Thoracic aorta (tissue), 2 donors: ENCODE results near the gene NUP42. TPM values are rescaled to one million over a fixed set of nuclear protein-coding genes. Genes with fewer than 3 reads are reported as not detected.
"Not testable (repeated sequence)": the region's sequence is repeated elsewhere in the genome, so short reads cannot be mapped to it uniquely, and the experiment has no call there.

Source experiments
- ATAC-seq: fragments of 150-250 bp; one replicate; pipeline ENCODE4 v1.8.0; 2017; ENCODE audit warnings: low read depth; ENCODE audit not compliant: insufficient number of reproducible peaks, low FRiP score
- DNase-seq: peaks from one replicate; pipeline ENCODE4 v3.0.0-alpha.2; 2020; ENCODE audit warnings: low spot score
- H3K27ac ChIP-seq, 2 donors: fragments of 200-600 bp; sonication (generic); 1 replicate in 1 of 2; 2 replicates in 1 of 2; pipeline ENCODE4 v1.5.1; 2016; ENCODE audit warnings: mild to moderate bottlenecking in 2 of 2, moderate library complexity in 2 of 2
- H3K27me3 ChIP-seq: fragments of 200-600 bp; sonication (generic); replicated peaks from 2 replicates; pipeline ENCODE4 v1.6.0; 2016; ENCODE audit warnings: mild to moderate bottlenecking; ENCODE audit not compliant: insufficient read depth
- H3K36me3 ChIP-seq: fragments of 200-600 bp; sonication (generic); one replicate; pipeline ENCODE4 v1.5.1; 2016
- H3K4me1 ChIP-seq, 2 donors: fragments of 200-600 bp; sonication (generic); 1 replicate in 1 of 2; 2 replicates in 1 of 2; pipeline versions ENCODE4 v1.5.1 to v1.6.0; 2016; ENCODE audit warnings: low read depth in 2 of 2, mild to moderate bottlenecking in 1 of 2; ENCODE audit not compliant: control insufficient read depth in 1 of 2
- H3K4me3 ChIP-seq: fragments of 200-600 bp; sonication (generic); 2 replicates; pipeline ENCODE4 v1.5.1; 2016; ENCODE audit warnings: mild to moderate bottlenecking
- H3K9me3 ChIP-seq: fragments of 200-600 bp; sonication (generic); 2 replicates; pipeline ENCODE4 v1.5.1; 2016
- CTCF ChIP-seq: fragments of 200-600 bp; sonication (generic); IDR thresholded peaks from one replicate; pipeline ENCODE4 v1.5.1; 2019; ENCODE audit warnings: antibody characterized with exemption
- total RNA-seq, 2 donors: library from RNA; depleted of rRNA; stranded (reverse); fragments of >200 nt; gene quantifications; one replicate each; pipeline versions ENCODE4 v1.1.0 to v1.2.3, GENCODE V29; 2016

Gene NUP42
- total RNA-seq, 2 donors from 2014 or later: 34.0 to 54.7 TPM

- peaks cover 9% of the 10 kb centered on the region for H3K36me3 ChIP-seq
- H3K4me3 ChIP-seq: no peak overlapping the region
- ATAC-seq (no peak), DNase-seq (no peak)
- peaks cover 19 to 38% of the 10 kb centered on the region in 2 donors for H3K4me1 ChIP-seq
- no peak for TF ChIP-seq CTCF
- no peaks in the 10 kb centered on the region for H3K9me3 ChIP-seq
- no peaks in the 10 kb centered on the region for H3K27me3 ChIP-seq
- H3K27ac ChIP-seq: no peak overlapping the region
These were observed 4.1 kb downstream of the NUP42 start for GRCh38 chr7:23185980-23186379.

- no peak overlapping the region for H3K27ac ChIP-seq
- H3K9me3 ChIP-seq: no peaks in the 10 kb centered on the region
- no peaks in the 10 kb centered on the region for H3K27me3 ChIP-seq
- H3K4me3 ChIP-seq: no peak overlapping the region
- ATAC-seq (no peak), DNase-seq (no peak)
- peaks cover 0 to 2% of the 10 kb centered on the region in 2 donors for H3K4me1 ChIP-seq
- peaks cover 22% of the 10 kb centered on the region for H3K36me3 ChIP-seq
- TF ChIP-seq CTCF: no peak
These were observed 9.2 kb downstream of the NUP42 start for GRCh38 chr7:23191022-23191421.

- not testable (repeated sequence) for DNase-seq, H3K27me3 ChIP-seq, H3K4me3 ChIP-seq, H3K27ac ChIP-seq, ATAC-seq, H3K9me3 ChIP-seq, H3K4me1 ChIP-seq
- H3K36me3 ChIP-seq: peaks cover 15% of the 10 kb centered on the region
These were observed 11.9 kb downstream of the NUP42 start for GRCh38 chr7:23193650-23194227.

GRCh38 chr7:23196306-23196705 lies 14.5 kb downstream of the NUP42 start:
- H3K4me1 ChIP-seq: no peaks in the 10 kb centered on the region
- H3K27ac ChIP-seq: no peak overlapping the region
- no peaks in the 10 kb centered on the region for H3K27me3 ChIP-seq
- no peak overlapping the region for H3K4me3 ChIP-seq
- no peak for ATAC-seq
- peaks cover 38% of the 10 kb centered on the region for H3K36me3 ChIP-seq
- no peaks in the 10 kb centered on the region for H3K9me3 ChIP-seq
- DNase-seq: no peak
- TF ChIP-seq CTCF: no peak

- H3K4me3 ChIP-seq, H3K27me3 ChIP-seq, H3K27ac ChIP-seq, ATAC-seq, H3K9me3 ChIP-seq, H3K4me1 ChIP-seq, DNase-seq: not testable (repeated sequence)
- peaks cover 39% of the 10 kb centered on the region for H3K36me3 ChIP-seq
These were observed 15.9 kb downstream of the NUP42 start for GRCh38 chr7:23197745-23198144.

- Histone ChIP-seq H3K27ac (no peak overlapping the region), H3K27me3 (no peaks in the 10 kb centered on the region), H3K36me3 (peaks cover 30% of the 10 kb centered on the region), H3K9me3 (no peaks in the 10 kb centered on the region), H3K4me1 (no peaks in the 10 kb centered on the region), H3K4me3 (no peak overlapping the region)
- ATAC-seq (no peak), DNase-seq (no peak)
- no peak for TF ChIP-seq CTCF
These were observed 18.5 kb downstream of the NUP42 start for GRCh38 chr7:23200331-23200730.
